COLO829 (cell line): ENCODE measurements around the gene C10orf143.
"Not testable (repeated sequence)": the region's sequence is repeated elsewhere in the genome, so short reads cannot be mapped to it uniquely, and the experiment has no call there.

Experiments used
- DNase-seq: peaks from one replicate; pipeline ENCODE4 v3.0.0; 2012; ENCODE audit warnings: low spot score

Gene C10orf143

DNA sequence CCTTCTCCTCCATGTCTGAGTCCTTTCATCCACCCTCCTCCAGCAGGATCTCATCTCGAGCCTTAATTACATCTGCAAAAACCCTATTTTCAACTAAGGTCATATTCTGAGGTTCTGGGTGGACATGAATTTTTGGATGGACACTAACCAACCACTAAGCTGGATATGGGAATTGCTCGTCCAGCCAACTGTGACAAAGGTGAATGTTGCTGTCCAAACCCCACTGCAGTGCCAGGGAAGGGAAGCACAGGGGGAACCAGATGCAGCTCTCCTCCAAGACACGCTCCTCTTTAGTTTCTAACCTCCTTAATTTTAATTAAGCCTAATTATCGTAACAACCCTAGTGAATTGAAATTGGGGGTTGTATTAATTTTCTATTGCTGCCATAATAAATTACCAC is 81.4 kb downstream of the C10orf143 start:
- no peak for DNase-seq

DNA sequence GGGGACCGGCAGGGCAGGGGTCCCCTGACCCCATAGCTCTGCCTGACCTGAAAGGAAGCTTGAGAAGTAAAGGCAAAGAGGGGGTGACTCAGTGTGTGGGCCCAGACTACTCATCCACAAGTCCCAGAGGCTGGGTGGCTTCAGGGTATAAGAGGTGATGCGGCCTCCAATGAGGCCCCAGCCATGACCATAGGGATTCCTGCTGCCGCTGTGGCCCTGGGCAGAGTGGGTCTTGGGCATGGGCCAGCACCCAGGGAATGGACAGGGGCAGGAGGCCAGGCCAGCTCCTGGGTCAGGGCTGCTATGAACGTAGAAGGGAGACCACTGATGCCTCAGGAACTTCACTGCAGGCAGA is 82.2 kb downstream of the C10orf143 start:
- no peak for DNase-seq

DNA sequence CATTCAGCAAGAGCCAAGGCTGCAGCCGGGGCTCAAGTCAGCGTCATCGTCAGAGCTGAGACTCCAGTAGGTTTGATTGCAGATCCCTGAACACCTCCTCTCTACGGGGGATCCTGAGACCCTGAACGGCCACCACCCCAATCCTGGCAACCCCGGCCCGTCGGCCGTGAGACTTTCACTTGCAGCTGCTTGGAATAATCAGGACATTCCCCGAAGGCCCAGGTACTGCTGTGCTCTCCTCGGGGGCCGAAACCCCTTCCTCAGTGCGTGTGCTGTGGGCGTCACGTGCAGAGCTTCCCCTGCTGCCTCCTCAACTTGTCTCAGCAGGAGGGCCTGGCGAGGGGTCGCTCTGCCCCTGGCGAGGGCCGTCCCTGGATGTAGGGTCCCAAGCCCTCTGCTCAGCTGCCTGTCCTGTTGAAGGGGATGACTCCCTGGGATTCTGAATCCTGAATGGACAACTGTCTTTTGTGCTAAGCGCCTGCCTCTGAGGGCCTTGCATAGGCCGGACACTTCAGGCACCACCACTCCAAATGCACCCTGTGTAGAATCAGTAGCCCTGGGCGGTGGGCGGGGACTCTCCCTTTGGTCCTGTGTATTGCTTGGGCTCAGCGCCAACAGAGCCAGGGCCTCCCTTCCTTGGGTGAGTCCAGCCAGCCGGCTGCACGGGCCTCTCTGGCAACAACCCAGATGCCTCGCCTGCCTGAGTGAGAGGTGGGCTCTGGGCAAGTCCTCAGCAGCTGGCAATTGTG is 82.7 kb downstream of the C10orf143 start:
- DNase-seq = peak; percentile 48

DNA sequence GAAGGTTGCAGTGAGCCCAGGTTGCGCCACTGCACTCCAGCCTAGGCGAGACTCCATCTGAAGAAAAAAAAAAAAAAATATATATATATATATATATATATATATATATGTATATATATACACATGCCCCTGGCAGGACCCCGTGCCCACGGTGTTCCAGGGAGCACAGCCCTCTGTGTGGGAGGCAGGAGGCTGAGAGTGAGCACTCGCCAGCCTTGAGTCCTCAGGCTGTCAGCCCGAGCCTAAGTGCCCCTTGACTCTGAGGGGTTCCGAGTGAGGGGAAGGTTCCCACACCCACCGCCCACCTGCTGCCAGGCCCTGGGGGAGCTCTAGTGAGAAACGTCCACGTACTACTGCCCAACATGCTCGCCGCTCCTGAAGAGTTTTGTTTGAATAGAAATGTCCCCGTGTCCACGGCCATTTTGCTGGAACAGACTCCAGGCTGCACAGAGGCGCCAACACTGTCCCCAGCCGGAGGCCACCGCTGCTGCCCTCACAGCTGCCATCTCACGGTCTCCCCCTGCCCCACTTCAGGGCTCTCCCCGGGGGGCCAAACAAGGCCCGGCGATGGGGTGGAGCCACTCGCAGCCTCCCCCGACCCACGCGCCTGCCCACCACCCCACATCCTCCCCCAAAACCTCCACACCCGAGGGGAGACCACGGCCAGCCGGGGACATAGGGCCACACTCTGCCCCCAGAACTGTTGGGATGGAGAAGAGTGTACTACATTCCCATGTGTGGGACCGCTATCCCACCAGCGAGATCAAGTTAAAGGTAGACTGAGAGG is 83.8 kb downstream of the C10orf143 start:
- no peak for DNase-seq

DNA sequence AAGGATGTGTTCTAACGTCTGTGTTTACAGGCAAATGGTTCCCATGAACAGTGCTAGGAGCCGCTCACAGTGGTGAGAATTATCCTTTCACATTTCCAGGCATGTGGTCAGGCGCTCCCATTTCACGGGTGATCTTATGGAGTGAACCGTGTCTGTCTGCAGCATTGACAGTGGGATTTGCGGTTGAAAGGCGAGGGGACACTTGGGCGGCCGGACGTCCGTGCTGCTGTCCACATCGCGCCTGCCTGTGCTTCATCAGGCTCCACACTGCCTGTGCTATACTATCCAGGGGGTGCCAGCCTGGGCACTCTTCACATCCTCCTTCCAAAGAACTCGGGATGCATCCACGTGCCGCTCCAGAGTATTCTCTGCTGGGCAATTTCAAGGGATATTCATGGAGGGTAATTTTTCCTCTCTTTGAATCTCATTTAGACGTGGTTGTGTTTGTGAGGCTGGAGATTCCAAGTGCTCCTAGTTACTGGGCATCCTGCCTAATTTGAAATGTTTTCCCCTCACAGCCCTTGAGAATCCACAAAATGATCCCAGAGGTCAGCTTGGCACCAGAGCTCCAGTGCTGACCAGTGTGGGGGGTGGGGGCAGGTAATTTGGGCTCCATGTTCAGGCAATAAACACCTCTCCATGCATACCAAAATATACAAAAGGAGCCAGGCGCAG is 84.7 kb downstream of the C10orf143 start:
- DNase-seq = no peak

DNA sequence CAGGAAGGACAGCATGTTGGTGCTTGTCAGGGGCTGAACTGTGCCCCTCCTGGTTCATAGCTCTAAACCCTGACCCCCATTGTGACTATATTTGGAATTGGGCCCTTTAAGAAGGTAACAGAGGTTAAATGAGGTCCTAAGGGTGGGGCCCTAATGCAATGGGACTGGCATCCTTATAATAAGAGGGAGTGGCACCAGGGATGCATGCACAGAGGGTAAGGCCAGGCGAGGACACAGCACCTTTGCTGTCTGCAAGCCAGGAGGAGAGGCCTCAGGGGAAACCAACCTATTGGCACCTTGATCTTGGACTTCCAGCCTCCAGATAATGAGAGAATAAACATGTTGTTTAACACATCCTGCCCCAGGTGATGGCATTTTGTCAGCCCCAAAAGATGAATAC is 85.3 kb downstream of the C10orf143 start:
- no peak for DNase-seq

DNA sequence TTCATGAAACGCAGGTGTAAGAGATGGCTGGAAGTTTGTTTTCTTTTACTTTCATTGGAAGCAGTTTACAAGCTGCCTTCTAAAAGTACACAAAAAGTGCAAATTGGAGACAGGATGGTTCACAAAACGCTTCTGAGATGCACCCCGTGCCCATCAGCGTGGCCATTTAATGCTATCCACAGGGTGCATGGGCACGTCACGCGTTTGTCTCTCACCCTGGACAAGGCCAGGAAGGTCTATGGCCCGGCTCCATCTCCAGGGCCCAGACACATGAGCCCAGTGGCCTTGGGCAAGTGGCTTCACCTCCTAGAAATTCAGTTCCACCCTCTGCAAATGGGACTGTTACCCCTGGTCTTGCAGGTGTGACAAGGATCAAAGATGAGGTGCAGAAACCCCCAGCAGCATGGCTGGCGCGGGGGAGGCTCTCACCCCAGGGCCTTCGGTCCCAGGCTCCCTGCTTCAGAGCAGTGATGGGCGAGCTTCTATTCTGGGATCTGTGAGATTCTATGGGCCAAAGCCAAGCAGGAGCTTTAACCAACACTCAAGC is 85.8 kb downstream of the C10orf143 start:
- no peak for DNase-seq

DNA sequence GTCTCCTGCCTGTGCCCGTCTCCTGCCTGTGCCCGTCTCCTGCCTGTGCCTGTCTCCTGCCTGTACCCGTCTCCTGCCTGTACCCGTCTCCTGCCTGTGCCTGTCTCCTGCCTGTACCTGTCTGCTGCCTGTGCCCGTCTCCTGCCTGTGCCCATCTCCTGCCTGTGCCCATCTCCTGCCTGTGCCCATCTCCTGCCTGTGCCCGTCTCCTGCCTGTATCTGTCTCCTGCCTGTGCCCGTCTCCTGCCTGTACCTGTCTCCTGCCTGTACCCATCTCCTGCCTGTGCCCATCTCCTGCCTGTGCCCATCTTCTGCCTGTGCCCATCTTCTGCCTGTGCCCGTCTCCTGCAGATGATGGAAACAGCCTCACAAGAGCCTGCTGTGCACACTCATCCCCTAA is 86.3 kb downstream of the C10orf143 start:
- not testable (repeated sequence) for DNase-seq

DNA sequence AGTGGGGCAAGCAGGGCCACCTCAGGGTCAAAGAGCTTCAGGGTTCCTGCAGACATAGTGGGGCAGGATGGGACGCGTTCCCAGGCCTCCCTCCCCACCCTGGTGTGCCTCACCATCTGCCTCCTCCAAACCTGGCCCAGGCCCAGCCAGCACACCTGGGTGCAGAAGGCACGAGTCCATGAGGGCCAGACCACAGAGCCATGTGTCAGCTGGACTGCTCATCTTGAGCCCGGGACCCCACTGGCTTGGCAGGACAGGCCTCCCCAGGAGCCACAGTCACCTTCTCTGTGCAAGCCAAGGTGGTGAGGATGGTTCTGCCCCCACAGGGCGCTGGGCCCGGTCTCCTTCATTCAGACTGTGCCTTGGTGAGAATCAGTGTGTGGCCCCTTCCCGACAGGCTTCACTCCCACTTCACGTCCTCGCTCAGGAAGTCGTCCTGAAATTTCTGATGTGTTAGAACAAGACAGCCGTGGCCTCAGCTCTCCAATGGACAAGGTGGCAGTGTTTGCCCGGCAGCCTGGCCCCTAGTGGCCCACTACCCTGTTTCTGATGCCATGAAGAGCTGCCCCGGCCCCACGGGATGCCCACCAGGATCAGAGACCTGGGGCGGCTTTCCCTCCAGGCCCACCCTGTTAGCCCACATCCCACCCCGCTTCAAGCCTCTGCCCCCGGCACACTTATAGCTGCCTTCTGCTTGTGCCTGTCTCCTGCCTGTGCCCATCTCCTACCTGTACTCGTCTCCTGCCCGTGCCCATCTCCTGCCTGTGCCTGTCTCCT is 87.0 kb downstream of the C10orf143 start:
- DNase-seq = no peak

DNA sequence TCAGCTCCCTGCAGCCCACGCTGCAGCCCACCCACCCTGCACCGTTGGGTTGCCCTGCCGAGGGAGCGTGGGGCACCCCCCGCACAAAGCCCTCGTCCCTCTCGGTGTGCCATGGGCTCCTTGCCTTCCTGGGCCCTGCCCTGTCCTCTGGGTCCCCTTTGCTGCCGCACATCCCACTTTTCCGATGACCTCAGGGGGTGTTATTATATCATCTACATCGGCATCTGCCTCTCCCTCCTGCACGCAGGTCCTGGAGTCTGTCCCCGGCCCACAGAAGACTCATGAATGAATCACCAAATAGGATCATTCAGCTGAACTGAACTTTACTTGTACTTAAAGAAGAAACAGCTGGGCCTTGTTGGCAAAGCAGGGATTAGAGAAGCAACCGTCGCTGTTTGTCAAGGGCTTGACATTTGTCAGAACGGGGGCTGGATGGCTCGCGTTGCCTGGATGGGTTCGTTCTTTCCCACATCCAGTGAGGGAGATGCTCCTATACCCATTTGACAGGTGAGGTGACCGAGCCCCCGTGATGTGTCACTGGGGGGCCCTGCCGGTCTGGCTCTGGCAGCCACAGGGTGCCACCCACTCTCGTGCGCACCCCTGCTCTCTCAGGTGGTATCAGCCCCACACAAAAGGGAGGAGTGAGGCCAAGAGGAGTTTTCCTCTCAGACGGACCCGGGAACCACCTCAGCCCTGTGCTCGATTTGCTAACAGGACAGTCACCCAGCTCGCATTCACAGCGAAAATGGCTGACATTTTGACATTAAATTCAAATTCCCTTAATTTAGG is 87.9 kb downstream of the C10orf143 start:
- peak; percentile 32 for DNase-seq

DNA sequence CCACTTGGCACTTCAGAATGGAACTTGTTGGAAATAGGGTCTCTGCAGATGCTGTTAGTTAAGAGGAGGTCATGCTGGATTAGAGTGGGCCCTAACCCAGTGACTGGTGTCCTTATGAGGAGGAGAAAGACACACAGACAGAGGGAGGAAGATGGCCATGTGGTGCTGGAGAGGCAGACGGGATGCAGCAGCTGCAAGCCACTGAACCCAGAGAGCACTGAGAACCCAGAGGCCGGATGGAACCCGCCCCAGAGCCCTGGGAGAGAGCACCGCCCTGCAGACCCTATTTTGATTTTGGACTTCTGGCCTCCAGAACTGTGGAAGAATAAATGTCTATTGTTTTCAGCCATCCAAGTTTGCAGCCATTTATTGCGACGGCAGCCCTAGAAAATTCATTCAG is 88.5 kb downstream of the C10orf143 start:
- DNase-seq = no peak

DNA sequence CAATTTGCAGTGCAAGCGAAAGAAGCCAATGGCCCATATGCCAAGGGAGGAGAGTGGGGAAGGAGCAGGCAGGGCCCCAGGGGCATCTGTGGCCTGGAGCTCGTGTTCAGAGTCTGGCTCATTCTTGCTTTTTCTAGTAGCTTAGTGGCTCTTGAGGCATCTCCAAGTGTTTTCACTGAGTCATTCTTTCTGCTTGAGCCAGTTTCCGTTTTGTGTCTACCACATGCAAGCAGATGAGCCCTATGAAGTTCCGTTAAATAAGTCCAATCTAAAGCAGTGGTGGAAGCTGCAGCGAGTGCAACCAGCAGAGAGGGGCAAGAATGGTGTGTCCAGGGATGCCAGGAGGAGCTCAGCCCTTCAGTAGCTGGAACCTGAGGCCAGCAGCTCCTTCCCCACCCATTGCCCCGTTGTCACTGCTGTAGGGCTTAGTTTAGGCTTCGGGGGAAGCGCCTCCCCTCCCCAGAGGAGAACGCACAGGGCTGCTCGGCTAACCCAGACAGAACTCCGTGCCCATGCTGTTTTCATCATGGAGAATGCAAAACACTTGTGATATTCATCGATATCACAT is 89.2 kb downstream of the C10orf143 start:
- DNase-seq = no peak

DNA sequence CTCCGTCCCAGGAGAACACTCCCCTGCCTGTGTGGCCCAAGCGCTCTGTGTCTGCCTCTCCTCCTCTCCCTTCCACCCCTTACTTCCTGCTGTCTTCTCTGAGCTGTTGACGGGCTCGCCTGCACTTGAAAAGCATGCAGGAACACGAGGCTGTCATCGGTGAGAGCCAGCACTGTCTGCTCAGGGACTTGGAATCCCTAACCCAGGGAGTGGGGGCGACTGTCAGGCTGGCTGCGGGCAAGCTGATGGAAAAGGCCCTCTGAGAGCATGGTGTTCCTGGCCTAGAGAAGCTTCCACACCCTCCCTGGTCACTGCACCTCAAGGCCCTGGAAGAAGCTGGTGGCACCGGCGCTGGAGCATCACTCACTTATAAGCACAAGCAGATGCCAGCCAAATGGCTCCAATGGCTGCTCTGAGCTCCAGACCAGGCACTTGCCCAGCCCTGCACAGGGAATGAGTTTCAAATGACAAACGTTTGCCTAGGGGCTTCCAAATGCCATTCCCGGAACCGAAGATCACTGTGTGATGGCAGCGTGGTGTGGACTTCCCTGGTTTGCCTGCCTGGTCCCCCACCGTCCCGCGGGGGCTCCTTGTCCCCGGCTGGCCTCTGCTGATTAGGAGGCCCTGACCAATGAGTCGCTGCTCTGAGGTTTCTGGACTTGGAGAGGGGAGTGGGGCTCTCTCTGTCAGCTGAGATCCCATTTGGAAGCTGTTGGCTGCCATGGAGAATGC is 89.8 kb downstream of the C10orf143 start:
- DNase-seq = no peak

DNA sequence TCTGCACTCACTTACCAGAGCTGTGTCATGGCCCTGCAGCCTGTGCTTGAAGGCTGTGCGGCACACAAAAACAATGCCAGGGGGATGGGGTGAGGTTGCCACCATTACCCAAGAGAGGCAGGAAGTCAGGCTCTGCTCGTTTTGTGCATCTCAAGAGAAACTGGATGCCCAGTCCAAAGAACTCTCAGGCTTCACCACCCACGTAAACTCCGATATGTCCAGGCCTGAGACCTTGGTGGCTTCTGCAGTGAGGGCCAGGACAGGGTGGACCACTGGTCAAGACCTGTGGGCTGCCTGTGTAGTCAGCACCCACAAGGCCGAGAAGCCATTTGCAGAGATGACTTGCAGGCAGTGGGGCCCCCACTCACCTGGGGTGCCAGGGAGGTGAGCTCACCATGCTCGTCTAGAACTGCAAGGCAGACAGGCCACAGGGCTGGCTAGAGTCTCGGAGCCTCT is 91.9 kb downstream of the C10orf143 start:
- no peak for DNase-seq

DNA sequence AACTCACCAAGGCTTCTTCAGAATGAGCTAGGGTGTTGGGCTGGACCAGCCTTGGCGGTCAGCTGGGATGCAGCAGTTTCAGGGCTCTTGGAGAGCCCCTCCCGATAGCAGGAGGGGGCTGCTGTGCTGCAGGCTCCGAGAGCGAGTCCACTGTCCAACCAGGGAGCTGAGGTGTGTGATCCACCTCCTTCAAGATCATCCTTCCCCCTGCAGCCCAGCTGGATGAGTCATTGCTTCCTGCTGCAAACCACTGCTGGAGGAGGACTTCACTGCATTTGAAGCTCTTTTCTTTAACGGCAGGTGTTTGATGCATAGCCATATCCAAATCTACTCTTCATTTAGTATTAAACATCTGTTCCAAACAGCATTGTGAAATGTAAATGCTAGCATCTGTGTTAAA is 92.4 kb downstream of the C10orf143 start:
- DNase-seq = peak; percentile 43

DNA sequence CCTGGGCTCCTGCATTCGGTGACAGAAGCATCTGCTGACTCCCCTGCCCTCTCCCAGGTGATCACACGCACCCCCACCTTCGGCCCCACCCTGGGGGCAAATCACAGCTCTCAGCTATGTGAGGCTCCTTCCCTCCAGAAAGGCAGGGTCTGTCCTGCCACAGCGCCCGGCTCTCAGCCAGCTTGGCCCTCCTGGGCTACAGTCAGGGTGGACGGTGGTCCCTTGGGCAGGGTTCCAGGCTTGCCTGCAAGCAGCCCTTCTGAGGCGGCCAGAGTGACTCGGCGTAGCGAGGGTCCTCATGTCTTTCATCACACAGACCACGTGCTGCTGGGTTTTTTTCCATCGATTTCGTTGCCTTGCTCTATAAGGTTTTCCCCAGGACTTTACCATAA is 93.0 kb downstream of the C10orf143 start:
- no peak for DNase-seq

DNA sequence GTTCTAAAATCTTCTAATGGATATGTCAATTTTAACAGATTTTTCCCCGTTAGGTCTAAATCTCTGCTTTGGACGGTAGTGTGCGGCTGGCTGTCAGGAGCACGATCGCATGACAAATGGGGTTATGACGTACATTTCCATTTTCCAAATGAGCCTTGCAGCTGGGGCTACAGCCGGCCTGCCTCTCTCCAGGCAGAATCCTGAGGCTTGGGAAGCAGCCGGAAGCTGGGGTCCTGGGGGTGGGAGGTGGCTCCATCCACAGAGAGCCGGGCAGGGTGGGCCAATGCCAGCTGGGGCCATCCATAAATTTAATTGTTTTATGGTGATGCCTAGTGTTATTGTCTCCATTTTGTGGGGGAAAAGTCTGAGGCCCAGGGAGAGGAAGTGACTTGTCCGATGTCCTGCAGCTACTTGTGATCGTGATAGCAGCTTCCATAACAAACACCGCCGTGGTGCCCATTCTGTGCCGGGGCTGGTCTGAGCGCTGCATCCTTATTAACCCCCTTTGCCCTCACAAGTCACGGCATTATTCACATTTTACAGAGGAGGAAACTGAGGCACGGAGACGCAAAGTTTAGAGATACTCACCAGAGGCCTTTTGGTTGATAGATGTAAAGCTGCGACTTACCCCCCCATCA is 93.5 kb downstream of the C10orf143 start:
- DNase-seq = no peak

DNA sequence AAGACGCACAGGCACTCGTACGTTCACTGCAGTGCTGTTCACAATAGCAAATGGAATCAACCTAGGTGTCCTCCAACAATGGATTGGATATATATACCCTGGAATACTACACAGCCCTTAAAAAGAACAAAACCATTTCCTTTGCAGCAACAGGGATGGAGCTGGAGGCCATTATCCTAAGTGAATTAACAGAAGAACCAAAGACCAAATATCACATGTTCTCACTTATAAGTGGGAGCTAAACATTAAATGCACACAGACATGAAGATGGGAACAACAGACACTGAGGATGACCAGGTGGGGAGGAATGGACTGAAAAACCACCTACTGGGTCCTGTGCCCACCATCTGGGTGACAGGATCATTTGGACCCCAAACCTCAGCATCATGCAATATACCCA is 94.5 kb downstream of the C10orf143 start:
- DNase-seq = no peak

DNA sequence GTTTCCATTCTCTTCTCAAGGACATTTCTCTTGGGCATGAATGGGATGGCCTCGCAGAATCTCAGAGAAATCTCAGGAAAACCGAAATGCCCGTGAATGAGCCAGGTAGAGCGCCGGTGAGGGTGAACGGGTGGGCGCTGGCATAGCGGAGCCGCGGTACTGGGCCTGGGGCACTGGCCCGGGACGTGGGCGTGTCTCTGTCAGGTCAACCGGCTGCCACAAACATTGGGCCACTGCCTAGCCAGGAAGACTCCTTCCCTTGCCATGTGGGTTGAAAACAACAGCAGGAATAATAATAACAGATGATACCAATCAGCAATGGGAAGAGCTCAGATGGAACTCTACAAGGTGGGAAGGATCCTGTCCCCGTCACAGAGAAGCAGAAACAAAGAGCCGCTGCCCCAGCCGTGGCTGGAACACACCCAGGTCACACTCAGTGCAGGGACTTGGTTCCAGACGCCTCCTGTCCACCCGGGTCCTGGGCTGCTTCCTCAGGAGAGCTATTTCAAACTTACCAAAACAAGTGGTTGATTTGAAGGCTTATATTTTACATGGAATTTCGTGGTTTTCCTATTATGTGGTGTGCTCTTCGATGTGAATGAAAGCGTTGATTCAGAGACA is 95.4 kb downstream of the C10orf143 start:
- no peak for DNase-seq
